ENCODE measurements around the gene COPZ1.

The COPZ1 gene

GRCh38 chr12:54388237-54389133, 63.6 kb downstream of the COPZ1 start:
- no peaks in the 10 kb centered on the region for H3K79me2 ChIP-seq (ENCODE audit: insufficient read depth, low read length)
- H4K20me1 ChIP-seq (ENCODE audit: insufficient read depth, low read length, poor library complexity, severe bottlenecking): no peaks in the 10 kb centered on the region
- no peaks in the 10 kb centered on the region for H3K9me3 ChIP-seq (ENCODE audit: insufficient read depth, low read depth, low read length)
- H3K4me2 ChIP-seq (ENCODE audit: low read depth, low read length, poor library complexity, severe bottlenecking): no peak overlapping the region
- no peaks in the 10 kb centered on the region for H3K9me2 ChIP-seq (replicated peaks; ENCODE audit: low read depth, low read length)
- no peaks in the 10 kb centered on the region for H3F3A ChIP-seq (ENCODE audit: low read depth)
- no peak overlapping the region for H2AFZ ChIP-seq (ENCODE audit: low read length)
- peaks cover 41% of the 10 kb centered on the region for H3K4me1 ChIP-seq (ENCODE audit: insufficient read depth, low read length, poor library complexity, severe bottlenecking)
- TF ChIP-seq CTCF (conservative IDR thresholded peaks at IDR 0.05; ENCODE audit: low read length): no peak
- TF ChIP-seq EZH2phosphoT487 (IDR thresholded peaks at IDR 0.05; ENCODE audit: borderline replicate concordance): no peak
- H3K36me3 ChIP-seq (ENCODE audit: insufficient read depth, low read length): peaks cover 7% of the 10 kb centered on the region; the same call in 1 of the 2 replicates
- H3K4me3 ChIP-seq (ENCODE audit: low read length, poor library complexity, severe bottlenecking): no peak overlapping the region
- H3K9ac ChIP-seq (ENCODE audit: low read depth, low read length, poor library complexity, severe bottlenecking): no peak overlapping the region
- H3K27me3 ChIP-seq (ENCODE audit: insufficient read depth, low read length, poor library complexity, severe bottlenecking): no peaks in the 10 kb centered on the region

- peaks cover 7% of the 10 kb centered on the region; the same call in 1 of the 2 replicates for H3K36me3 ChIP-seq (ENCODE audit: insufficient read depth, low read length)
- H3K4me1 ChIP-seq (ENCODE audit: insufficient read depth, low read length, poor library complexity, severe bottlenecking): peaks cover 41% of the 10 kb centered on the region
- H3K9me2 ChIP-seq (replicated peaks; ENCODE audit: low read depth, low read length): no peaks in the 10 kb centered on the region
- H3F3A ChIP-seq (ENCODE audit: low read depth): no peaks in the 10 kb centered on the region
- no peaks in the 10 kb centered on the region for H4K20me1 ChIP-seq (ENCODE audit: insufficient read depth, low read length, poor library complexity, severe bottlenecking)
- no peaks in the 10 kb centered on the region for H3K9me3 ChIP-seq (ENCODE audit: insufficient read depth, low read depth, low read length)
- peak overlapping the region; percentile 70 for H3K9ac ChIP-seq (ENCODE audit: low read depth, low read length, poor library complexity, severe bottlenecking)
- no peaks in the 10 kb centered on the region for H3K79me2 ChIP-seq (ENCODE audit: insufficient read depth, low read length)
- no peak overlapping the region for H2AFZ ChIP-seq (ENCODE audit: low read length)
- no peak for TF ChIP-seq CTCF (conservative IDR thresholded peaks at IDR 0.05; ENCODE audit: low read length)
- no peak for TF ChIP-seq EZH2phosphoT487 (IDR thresholded peaks at IDR 0.05; ENCODE audit: borderline replicate concordance)
- H3K27me3 ChIP-seq (ENCODE audit: insufficient read depth, low read length, poor library complexity, severe bottlenecking): no peaks in the 10 kb centered on the region
- no peak overlapping the region for H3K4me3 ChIP-seq (ENCODE audit: low read length, poor library complexity, severe bottlenecking)
- H3K4me2 ChIP-seq (ENCODE audit: low read depth, low read length, poor library complexity, severe bottlenecking): no peak overlapping the region
Measured at GRCh38 chr12:54389134-54389508, 64.2 kb downstream of the COPZ1 start.

- Histone ChIP-seq H3K36me3 (ENCODE audit: insufficient read depth, low read length) (peaks cover 11% of the 10 kb centered on the region; the same call in 1 of the 2 replicates), H3K4me2 (ENCODE audit: low read depth, low read length, poor library complexity, severe bottlenecking) (peak overlapping the region; percentile 53), H3F3A (ENCODE audit: low read depth) (no peaks in the 10 kb centered on the region), H4K20me1 (ENCODE audit: insufficient read depth, low read length, poor library complexity, severe bottlenecking) (no peaks in the 10 kb centered on the region), H3K4me1 (ENCODE audit: insufficient read depth, low read length, poor library complexity, severe bottlenecking) (peaks cover 41% of the 10 kb centered on the region), H3K9me2 (replicated peaks; ENCODE audit: low read depth, low read length) (no peaks in the 10 kb centered on the region), H3K4me3 (ENCODE audit: low read length, poor library complexity, severe bottlenecking) (no peak overlapping the region), H3K9me3 (ENCODE audit: insufficient read depth, low read depth, low read length) (no peaks in the 10 kb centered on the region), H2AFZ (ENCODE audit: low read length) (no peak overlapping the region), H3K27me3 (ENCODE audit: insufficient read depth, low read length, poor library complexity, severe bottlenecking) (no peaks in the 10 kb centered on the region), H3K9ac (ENCODE audit: low read depth, low read length, poor library complexity, severe bottlenecking) (peak overlapping the region; percentile 70), H3K79me2 (ENCODE audit: insufficient read depth, low read length) (no peaks in the 10 kb centered on the region)
- no peak for TF ChIP-seq EZH2phosphoT487 (IDR thresholded peaks at IDR 0.05; ENCODE audit: borderline replicate concordance)
- no peak for TF ChIP-seq CTCF (conservative IDR thresholded peaks at IDR 0.05; ENCODE audit: low read length)
Measured at GRCh38 chr12:54389607-54390175, 64.8 kb downstream of the COPZ1 start.

All from Loucy (cell line).